H1 (cell line): ENCODE measurements around the gene POC1B. TPM values are rescaled to one million over a fixed set of nuclear protein-coding genes. Genes with fewer than 3 reads are reported as not detected.

ENCODE experiments used
- ASH2L ChIP-seq: fragments of 200-600, 300-600 bp; sonication (generic); IDR thresholded peaks from one replicate; pipeline ENCODE4 v1.7.1; 2017; ENCODE audit warnings: low read length
- RBBP5 ChIP-seq: IDR thresholded peaks from 2 replicates; pipeline ENCODE4 v1.7.1; 2012; ENCODE audit warnings: low read depth, mild to moderate bottlenecking, inconsistent platforms, low read length, moderate library complexity, borderline replicate concordance
- TEAD4 ChIP-seq: IDR thresholded peaks from 2 replicates; pipeline ENCODE4 v1.6.1; 2012; ENCODE audit warnings: low read depth, low read length, inconsistent platforms, mixed read lengths
- polyA plus RNA-seq, 7 experiments: library from polyadenylated mRNA; depleted of rRNA in 3 of 7; stranded (reverse) in 5 of 7; unstranded in 2 of 7; fragments of >200 nt in 5 of 7; fragments of 200-250 nt in 2 of 7; gene quantifications; 1 replicate in 5 of 7; 2 replicates in 1 of 7; 4 replicates in 1 of 7; pipeline versions ENCODE4 v1.2.1 to v1.2.3, GENCODE V29; 2011 to 2013; ENCODE audit warnings: missing spikeins in 2 of 7, mixed read lengths in 2 of 7
- total RNA-seq: library from RNA; stranded (reverse); fragmentation: NEBNext Ultra II Directional; extraction: Animal tissue kit (Norgen Biotek cat#: 25700); gene quantifications from 2 replicates; pipeline ENCODE4 v1.2.1, GENCODE V29; 2021

The POC1B gene
- total and polyA plus RNA-seq, 2 of the 8 experiments (the other 6 are each of a cell fraction or from before 2014, with no cell fraction given), result 7.5 to 16.3 TPM

GRCh38 chr12:89507015-89507824 lies 18.6 kb downstream of the POC1B start (continued):
- TF ChIP-seq RBBP5, result no peak
- no peak for TF ChIP-seq ASH2L
- no peak for TF ChIP-seq TEAD4
